Left ventricle myocardium inferior (tissue), 1 donor: ENCODE results near the gene ELOVL6. TPM values are rescaled to one million over a fixed set of nuclear protein-coding genes. Genes with fewer than 3 reads are reported as not detected.

Source experiments
- DNase-seq: peaks from one replicate; pipeline ENCODE4 v3.0.0-alpha.2; 2020
- H3K27ac ChIP-seq: fragments of 200-600 bp; replicated peaks from 2 replicates; pipeline ENCODE4 v1.8.0; 2021
- H3K27me3 ChIP-seq: fragments of 200-600 bp; 2 replicates; pipeline ENCODE4 v1.8.0; 2021; ENCODE audit warnings: low read depth
- H3K36me3 ChIP-seq: fragments of 200-600 bp; 2 replicates; pipeline ENCODE4 v1.8.0; 2021
- H3K4me1 ChIP-seq: fragments of 200-600 bp; 2 replicates; pipeline ENCODE4 v1.8.0; 2021
- H3K4me3 ChIP-seq: fragments of 200-600 bp; 2 replicates; pipeline ENCODE4 v1.8.0; 2021; ENCODE audit warnings: mild to moderate bottlenecking, moderate library complexity
- H3K9me3 ChIP-seq: fragments of 200-600 bp; replicated peaks from 2 replicates; pipeline ENCODE4 v1.8.0; 2021
- CTCF ChIP-seq: fragments of 200-600 bp; IDR thresholded peaks from 2 replicates; pipeline ENCODE4 v1.8.0; 2021; ENCODE audit warnings: antibody characterized with exemption, mild to moderate bottlenecking, borderline replicate concordance
- intact Hi-C: fragments of 100-400 bp; cut with micrococcal nuclease; formaldehyde crosslinking; loops from one replicate; pipeline ENCODE4 v1.11.0; 2022
- total RNA-seq: library from RNA; stranded (reverse); fragmentation: NEBNext Ultra II Directional; extraction: Animal tissue kit (Norgen Biotek cat#: 25700); gene quantifications from one replicate; pipeline ENCODE4 v1.2.1, GENCODE V29; 2021
- donor health status: DM: no; HTN: yes; CAD: no; lungs with severe emphysema.

ELOVL6 gene
- total RNA-seq, 1 donor from 2014 or later = 2.6 TPM

DNA sequence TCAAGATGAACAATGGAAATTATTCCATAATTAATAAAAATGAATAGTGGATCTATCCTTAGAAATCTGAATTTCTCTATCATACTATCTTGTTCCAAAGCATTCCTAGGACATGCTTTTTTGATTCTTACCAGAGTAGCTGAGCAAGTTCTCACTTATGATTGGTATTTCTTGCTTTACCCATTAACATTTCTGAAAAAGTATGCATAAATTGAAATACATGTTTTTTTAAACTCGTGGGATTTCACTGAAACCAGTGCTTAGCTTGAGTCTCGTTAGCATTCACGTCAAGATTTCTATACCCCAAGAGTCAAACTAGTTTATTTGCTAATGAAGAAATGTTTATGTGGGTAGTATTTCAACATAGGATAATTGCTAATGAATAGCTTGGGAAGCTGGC is 89.0 kb downstream of the ELOVL6 start:
- Histone ChIP-seq H3K27me3 (no peaks in the 10 kb centered on the region), H3K27ac (no peak overlapping the region), H3K4me3 (no peak overlapping the region), H3K36me3 (no peaks in the 10 kb centered on the region), H3K4me1 (peaks cover 8% of the 10 kb centered on the region), H3K9me3 (no peaks in the 10 kb centered on the region)
- intact Hi-C loops = no loop called here
- TF ChIP-seq CTCF = no peak
- no peak for DNase-seq

DNA sequence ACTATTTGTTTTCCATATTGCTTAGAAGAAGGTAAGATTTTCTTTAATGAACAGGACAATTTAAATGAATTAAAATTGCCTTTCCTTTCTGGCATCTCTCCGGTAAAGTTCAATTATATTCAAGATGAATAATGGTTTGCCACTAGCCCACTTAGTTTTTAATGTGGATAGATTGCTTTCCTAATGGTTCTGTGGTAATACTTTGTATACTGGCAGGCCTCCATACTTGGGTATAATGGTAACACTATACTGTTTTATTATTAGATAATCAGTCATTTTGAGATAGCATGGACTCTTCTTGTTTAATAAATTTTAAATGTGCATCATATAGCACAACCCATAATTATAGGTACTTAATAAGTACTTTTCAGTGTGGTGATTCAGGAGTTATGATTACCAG is 89.5 kb downstream of the ELOVL6 start:
- Histone ChIP-seq H3K27me3 (no peaks in the 10 kb centered on the region), H3K9me3 (no peaks in the 10 kb centered on the region), H3K27ac (no peak overlapping the region), H3K36me3 (no peaks in the 10 kb centered on the region), H3K4me3 (no peak overlapping the region), H3K4me1 (peaks cover 8% of the 10 kb centered on the region)
- TF ChIP-seq CTCF = no peak
- no peak for DNase-seq
- intact Hi-C loops = no loop called here

DNA sequence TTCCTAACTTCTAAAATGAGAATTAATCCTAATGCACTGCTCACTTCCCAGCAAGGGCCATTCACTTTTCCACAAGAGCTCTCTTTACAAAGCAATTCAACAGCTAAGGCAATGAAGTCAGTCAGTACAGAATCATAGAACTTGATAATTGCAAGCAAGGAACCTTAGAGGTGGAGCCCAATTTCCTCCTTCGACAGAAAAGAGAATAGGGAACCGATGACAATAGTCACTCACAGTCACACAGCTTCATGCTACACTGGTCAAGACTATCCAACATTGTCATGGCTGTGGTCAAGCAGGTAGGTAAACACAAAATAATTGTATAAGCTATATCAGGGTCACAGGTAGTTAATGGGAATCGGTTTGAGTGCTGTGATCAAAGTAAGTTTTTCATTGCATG is 90.0 kb downstream of the ELOVL6 start:
- Histone ChIP-seq H3K4me1 (peaks cover 8% of the 10 kb centered on the region), H3K27me3 (no peaks in the 10 kb centered on the region), H3K36me3 (no peaks in the 10 kb centered on the region), H3K9me3 (no peaks in the 10 kb centered on the region), H3K27ac (no peak overlapping the region), H3K4me3 (no peak overlapping the region)
- TF ChIP-seq CTCF = no peak
- DNase-seq = no peak
- intact Hi-C loops = no loop called here

GRCh38 chr4:110107866-110108265 is 90.5 kb downstream of the ELOVL6 start:
- Histone ChIP-seq H3K27me3 (no peaks in the 10 kb centered on the region), H3K4me3 (no peak overlapping the region), H3K9me3 (no peaks in the 10 kb centered on the region), H3K36me3 (no peaks in the 10 kb centered on the region), H3K27ac (no peak overlapping the region), H3K4me1 (peaks cover 8% of the 10 kb centered on the region)
- no peak for TF ChIP-seq CTCF
- intact Hi-C loops = no loop called here
- DNase-seq = no peak

DNA sequence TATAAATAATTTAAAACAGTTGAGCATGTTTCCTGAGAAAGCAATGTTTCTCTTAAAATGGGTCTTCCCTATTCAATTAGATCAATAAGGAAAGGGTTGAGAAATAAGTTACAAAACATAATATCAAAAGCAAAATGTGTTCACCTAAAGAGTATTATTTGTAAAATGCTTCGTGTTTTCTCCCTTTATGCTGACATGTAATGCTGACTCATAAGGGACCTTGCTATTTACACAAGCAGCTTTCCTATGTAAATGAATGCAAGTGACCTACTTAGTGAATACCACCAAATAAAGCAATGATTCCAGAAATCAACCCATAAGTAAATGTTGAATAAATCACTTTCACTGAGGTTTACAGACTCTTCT is 91.5 kb downstream of the ELOVL6 start:
- no peak for DNase-seq

More for the DNA sequence above, 91.5 kb downstream of the ELOVL6 start:
- no peak overlapping the region for H3K27ac ChIP-seq
- no peaks in the 10 kb centered on the region for H3K27me3 ChIP-seq
- H3K36me3 ChIP-seq = no peaks in the 10 kb centered on the region
- H3K4me1 ChIP-seq = peaks cover 8% of the 10 kb centered on the region
- H3K4me3 ChIP-seq = no peak overlapping the region
- no peak for TF ChIP-seq CTCF
- no peaks in the 10 kb centered on the region for H3K9me3 ChIP-seq
- intact Hi-C loops = no loop called here
